Vagina (tissue), 2 donors: ENCODE measurements around the gene CCKAR.

Experiments used
- CTCF ChIP-seq, 3 experiments: fragments of 450-650 bp in 2 of 3; fragments of 200-600 bp in 1 of 3; sonication (generic) in 1 of 3; IDR thresholded peaks; one replicate each; pipeline ENCODE4 v1.5.1; 2017 to 2019; ENCODE audit warnings: antibody characterized with exemption in 3 of 3, mild to moderate bottlenecking in 2 of 3, moderate library complexity in 2 of 3
- POLR2A ChIP-seq, 2 donors: fragments of 450-650 bp; IDR thresholded peaks; one replicate each; pipeline ENCODE4 v1.6.1; 2017; ENCODE audit warnings: antibody characterized with exemption in 2 of 2, mild to moderate bottlenecking in 2 of 2, moderate library complexity in 2 of 2
- POLR2AphosphoS5 ChIP-seq, 2 donors: sonication (generic); formaldehyde crosslinking; IDR thresholded peaks; one replicate each; pipeline ENCODE4 v1.9.0; 2017; ENCODE audit warnings: antibody characterized with exemption in 2 of 2, mild to moderate bottlenecking in 2 of 2, low read depth in 1 of 2; ENCODE audit not compliant: insufficient read depth in 1 of 2

DNA sequence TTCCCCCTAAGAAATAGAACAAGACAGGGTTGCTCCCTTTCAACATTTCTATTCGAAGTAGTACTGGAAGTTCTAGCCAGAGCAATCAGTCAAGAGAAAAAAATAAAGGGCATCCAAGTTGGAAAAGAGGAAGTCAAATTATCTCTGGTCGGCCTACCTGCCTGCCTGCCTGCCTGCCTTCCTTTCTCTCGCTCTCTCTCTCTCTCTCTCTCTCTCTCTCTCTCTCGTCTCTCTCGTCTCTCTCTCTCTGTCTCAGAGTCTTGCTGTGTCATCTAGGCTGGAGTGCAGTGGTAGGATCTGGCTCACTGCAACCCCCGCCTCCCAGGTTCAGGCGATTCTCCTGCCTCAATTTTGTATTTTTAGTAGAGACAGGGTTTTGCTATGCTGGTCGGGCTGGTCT is 42.9 kb downstream of the CCKAR start:
- TF ChIP-seq POLR2AphosphoS5 (IDR thresholded peaks at IDR 0.05; ENCODE audit: insufficient read depth in 1 of 2, low read depth in 1 of 2) = no peak
- no peak for TF ChIP-seq CTCF (IDR thresholded peaks at IDR 0.05)
- TF ChIP-seq POLR2A (IDR thresholded peaks at IDR 0.05) = no peak
